ENCODE results near the gene C10orf62. TPM values are rescaled to one million over a fixed set of nuclear protein-coding genes. Genes with fewer than 3 reads are reported as not detected.

The C10orf62 gene
- polyA plus RNA-seq = not detected in 2 replicates

GRCh38 chr10:97589479-97589878 is at the start of gene C10orf62:
Gene C10orf62 (plus strand): TSS chr10:97589721. CDS start chr10:97589898, 177 bp downstream.

GRCh38 chr10:97572214-97572989 is 17.1 kb upstream of the C10orf62 start, which contains the start of gene ANKRD2:
Gene ANKRD2 (plus strand): TSS chr10:97572779. CDS start chr10:97572789, 10 bp downstream.

GRCh38 chr10:97584060-97584797 is 5.3 kb upstream of the C10orf62 start, which contains the start of gene HOGA1:
Gene HOGA1 (plus strand): TSS chr10:97584389. CDS start chr10:97584704, 315 bp downstream.

GRCh38 chr10:97632949-97633884 is 43.7 kb downstream of the C10orf62 start, which contains the start of gene MORN4:
Gene MORN4 (minus strand): TSS chr10:97633500. CDS start chr10:97619653, 13,847 bp downstream.

GRCh38 chr10:97640174-97640867 is 50.8 kb downstream of the C10orf62 start, which contains the start of gene PI4K2A:
Gene PI4K2A (plus strand): TSS chr10:97640671. CDS start chr10:97640743, 72 bp downstream.

Other genes starting within 250 kb of the C10orf62 start
- 9.8 and 13.8 TPM in 2 replicates for gene RRP12, start 188.4 kb upstream of the C10orf62 start, polyA plus RNA-seq
- gene PGAM1, start 163.5 kb upstream of the C10orf62 start, polyA plus RNA-seq = 308 and 376 TPM in 2 replicates
- 70.6 and 106 TPM in 2 replicates for gene EXOSC1, start 143.7 kb upstream of the C10orf62 start, polyA plus RNA-seq
- gene ZDHHC16, start 143.5 kb upstream of the C10orf62 start, polyA plus RNA-seq = 17.6 and 42.6 TPM in 2 replicates
- gene MMS19, start 91.3 kb upstream of the C10orf62 start, polyA plus RNA-seq = 26.6 and 39.6 TPM in 2 replicates
- gene UBTD1, start 90.8 kb upstream of the C10orf62 start, polyA plus RNA-seq = not detected in 2 replicates
- gene ANKRD2, start 16.9 kb upstream of the C10orf62 start, polyA plus RNA-seq = 1.3 TPM in 2 replicates
- gene HOGA1, start 5.3 kb upstream of the C10orf62 start, polyA plus RNA-seq = 1.9 and 2.7 TPM in 2 replicates
- gene MORN4, start 43.8 kb downstream of the C10orf62 start, polyA plus RNA-seq = 28.6 and 47.9 TPM in 2 replicates
- 6.8 TPM in 2 replicates for gene PI4K2A, start 51.0 kb downstream of the C10orf62 start, polyA plus RNA-seq
- gene AVPI1, start 97.5 kb downstream of the C10orf62 start, polyA plus RNA-seq = 5.0 and 8.7 TPM in 2 replicates
- 0.90 and 1.3 TPM in 2 replicates for gene MARVELD1, start 124.0 kb downstream of the C10orf62 start, polyA plus RNA-seq
- gene ZFYVE27, start 147.4 kb downstream of the C10orf62 start, polyA plus RNA-seq = 4.1 and 4.9 TPM in 2 replicates
- gene SFRP5, start 182.3 kb downstream of the C10orf62 start, polyA plus RNA-seq = not detected in 2 replicates

Data from Purkinje cell (primary cell).